SK-N-SH treated with all-trans-retinoic acid at 6 μM for 48 hours (cell line): Measurements from ENCODE around the gene RCN1.

ENCODE experiments used
- ATAC-seq: fragments of 200-7000 bp; cut with Tn5 transposase; 3 replicates; pipeline ENCODE4 v1.9.1; 2020; ENCODE audit warnings: mild to moderate bottlenecking, moderate library complexity
- ARNTL ChIP-seq: fragments of 450-650 bp; formaldehyde crosslinking; IDR thresholded peaks from 2 replicates; pipeline ENCODE4 v1.5.0; 2020; ENCODE audit warnings: low read depth, mild to moderate bottlenecking, moderate library complexity, borderline replicate concordance
- CSDC2 ChIP-seq: fragments of 250-450 bp; sonication (Bioruptor Pico); IDR thresholded peaks from 2 replicates; pipeline ENCODE4 v1.5.0; 2020; ENCODE audit warnings: mild to moderate bottlenecking, moderate library complexity
- ESRRG ChIP-seq: fragments of 250-450 bp; sonication (Bioruptor Pico); IDR thresholded peaks from 2 replicates; pipeline ENCODE4 v1.6.1; 2021; ENCODE audit warnings: mild to moderate bottlenecking
- GLIS3 ChIP-seq: fragments of 250-450 bp; sonication (Bioruptor Pico); IDR thresholded peaks from 2 replicates; pipeline ENCODE4 v1.5.0; 2020; ENCODE audit warnings: mild to moderate bottlenecking, moderate library complexity
- ISL1 ChIP-seq: fragments of 250-450 bp; sonication (Bioruptor Pico); IDR thresholded peaks from 2 replicates; pipeline ENCODE4 v2.1.2; 2022; ENCODE audit warnings: mild to moderate bottlenecking, moderate library complexity
- OSR1 ChIP-seq: fragments of 250-450 bp; sonication (Bioruptor Pico); IDR thresholded peaks from 2 replicates; pipeline ENCODE4 v1.8.0; 2022; ENCODE audit warnings: moderate library complexity, mild to moderate bottlenecking, inconsistent platforms
- RARB ChIP-seq: fragments of 250-450 bp; sonication (Bioruptor Pico); IDR thresholded peaks from 2 replicates; pipeline ENCODE4 v1.8.0; 2021; ENCODE audit warnings: mild to moderate bottlenecking, moderate library complexity
- SNAI2 ChIP-seq: fragments of 250-450 bp; sonication (Bioruptor Pico); IDR thresholded peaks from 2 replicates; pipeline ENCODE4 v1.5.0; 2020; ENCODE audit warnings: mild to moderate bottlenecking, moderate library complexity
- TCF4 ChIP-seq: fragments of 250-450 bp; sonication (Bioruptor Pico); IDR thresholded peaks from 2 replicates; pipeline ENCODE4 v1.8.0; 2021; ENCODE audit warnings: mild to moderate bottlenecking, moderate library complexity, borderline replicate concordance
- TOX ChIP-seq: fragments of 250-450 bp; sonication (Bioruptor Pico); IDR thresholded peaks from 2 replicates; pipeline ENCODE4 v1.8.0; 2021; ENCODE audit warnings: mild to moderate bottlenecking, moderate library complexity, borderline replicate concordance
- ZC3H10 ChIP-seq: fragments of 250-450 bp; sonication (Bioruptor Pico); IDR thresholded peaks from 2 replicates; pipeline ENCODE4 v1.5.1; 2021; ENCODE audit warnings: mild to moderate bottlenecking, moderate library complexity
- ZFP3 ChIP-seq: fragments of 250-450 bp; sonication (Bioruptor Pico); IDR thresholded peaks from 2 replicates; pipeline ENCODE4 v1.5.0; 2020; ENCODE audit warnings: mild to moderate bottlenecking, moderate library complexity
- ZFP30 ChIP-seq: fragments of 450-650 bp; formaldehyde crosslinking; IDR thresholded peaks from 2 replicates; pipeline ENCODE4 v1.5.0; 2022; ENCODE audit warnings: mild to moderate bottlenecking, moderate library complexity
- ZNF565 ChIP-seq: fragments of 450-650 bp; formaldehyde crosslinking; conservative IDR thresholded peaks from 2 replicates; pipeline ENCODE4 v1.5.0; 2020; ENCODE audit warnings: low read depth, mild to moderate bottlenecking, moderate library complexity
- ZNF8 ChIP-seq: fragments of 450-650 bp; formaldehyde crosslinking; IDR thresholded peaks from 2 replicates; pipeline ENCODE4 v1.5.0; 2020; ENCODE audit warnings: mild to moderate bottlenecking, moderate library complexity
- TF ChIP-seq, protein P1 (sequence below): fragments of 250-450 bp; sonication (Bioruptor Pico); IDR thresholded peaks from 2 replicates; pipeline ENCODE4 v1.5.1; 2021; ENCODE audit warnings: mild to moderate bottlenecking, moderate library complexity
- TF ChIP-seq, protein P2 (sequence below): fragments of 250-450 bp; sonication (Bioruptor Pico); IDR thresholded peaks from 2 replicates; pipeline ENCODE4 v1.5.0; 2020; ENCODE audit warnings: mild to moderate bottlenecking, moderate library complexity
- TF ChIP-seq, protein P3 (sequence below): fragments of 250-450 bp; sonication (Bioruptor Pico); IDR thresholded peaks from 2 replicates; pipeline ENCODE4 v1.8.0; 2020; ENCODE audit warnings: mild to moderate bottlenecking, moderate library complexity, borderline replicate concordance
- TF ChIP-seq, protein P4 (sequence below): fragments of 250-450 bp; sonication (Bioruptor Pico); IDR thresholded peaks from 2 replicates; pipeline ENCODE4 v1.5.1; 2020; ENCODE audit warnings: low read depth, mild to moderate bottlenecking, moderate library complexity

RCN1 gene

DNA sequence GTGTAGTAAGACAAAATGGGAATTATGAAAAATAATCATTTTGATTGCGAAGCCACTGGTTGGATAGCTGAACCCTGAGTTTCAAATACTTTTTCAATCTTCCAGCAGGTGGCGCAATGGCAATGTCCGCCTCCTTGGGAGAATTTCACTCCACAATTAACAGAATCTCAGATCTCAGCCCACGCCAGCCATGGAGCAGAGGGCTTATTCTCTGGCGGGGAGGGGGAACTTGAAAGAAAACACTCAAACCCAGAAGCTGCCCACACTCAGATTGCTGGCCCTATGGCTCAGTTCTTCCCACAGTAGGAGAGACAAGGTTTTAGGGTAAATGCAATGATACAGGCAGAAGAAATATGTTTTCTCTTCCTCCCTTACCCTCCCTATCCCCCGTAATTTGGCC lies 38.7 kb upstream of the RCN1 start:
- peak; percentile 88 for ATAC-seq
- TF ChIP-seq RARB (CRISPR knock-in tag) (no peak), ZFP3 (CRISPR knock-in tag) (no peak), ZC3H10 (CRISPR knock-in tag) (no peak), ZNF8 (CRISPR knock-in tag) (no peak), OSR1 (no peak)
- TF ChIP-seq, protein P1, sequence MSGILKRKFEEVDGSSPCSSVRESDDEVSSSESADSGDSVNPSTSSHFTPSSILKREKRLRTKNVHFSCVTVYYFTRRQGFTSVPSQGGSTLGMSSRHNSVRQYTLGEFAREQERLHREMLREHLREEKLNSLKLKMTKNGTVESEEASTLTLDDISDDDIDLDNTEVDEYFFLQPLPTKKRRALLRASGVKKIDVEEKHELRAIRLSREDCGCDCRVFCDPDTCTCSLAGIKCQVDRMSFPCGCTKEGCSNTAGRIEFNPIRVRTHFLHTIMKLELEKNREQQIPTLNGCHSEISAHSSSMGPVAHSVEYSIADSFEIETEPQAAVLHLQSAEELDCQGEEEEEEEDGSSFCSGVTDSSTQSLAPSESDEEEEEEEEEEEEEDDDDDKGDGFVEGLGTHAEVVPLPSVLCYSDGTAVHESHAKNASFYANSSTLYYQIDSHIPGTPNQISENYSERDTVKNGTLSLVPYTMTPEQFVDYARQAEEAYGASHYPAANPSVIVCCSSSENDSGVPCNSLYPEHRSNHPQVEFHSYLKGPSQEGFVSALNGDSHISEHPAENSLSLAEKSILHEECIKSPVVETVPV (CRISPR knock-in tag) = no peak

DNA sequence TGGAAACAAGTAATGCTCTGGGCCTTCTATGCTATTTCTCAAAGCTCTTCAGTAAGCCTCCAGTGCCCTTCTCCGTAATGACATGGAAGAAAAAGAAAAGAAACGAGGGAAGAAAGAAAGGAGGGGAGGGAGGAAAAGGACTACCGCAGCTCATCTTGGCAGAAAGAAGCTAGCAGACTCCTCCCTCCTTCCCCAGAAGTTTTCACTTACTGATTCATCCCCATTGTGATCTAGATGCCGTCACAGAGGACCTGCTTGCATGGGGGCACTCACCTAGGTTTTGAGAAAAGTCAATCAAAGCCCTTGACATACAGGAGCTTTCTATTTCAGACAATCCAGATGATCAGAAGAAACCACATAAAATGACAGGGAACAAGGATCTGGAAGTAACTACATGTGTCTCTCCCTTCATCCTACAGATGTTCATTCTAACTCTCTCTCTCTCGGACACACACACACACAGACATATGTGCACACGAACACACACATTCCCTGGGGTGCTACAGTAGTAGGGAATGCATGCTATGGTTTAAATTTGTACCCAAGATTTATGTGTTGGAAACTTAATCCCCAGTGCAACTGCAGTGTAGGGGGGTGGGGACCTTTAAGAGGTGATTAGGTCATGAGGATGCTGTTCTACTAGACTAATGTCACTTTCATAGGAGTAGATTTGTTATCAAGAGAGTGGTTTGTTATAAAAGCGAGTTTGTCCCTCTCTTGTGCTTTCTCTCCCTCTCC lies 37.6 kb upstream of the RCN1 start:
- TF ChIP-seq ZFP30 = no peak
- no peak for TF ChIP-seq GLIS3 (CRISPR knock-in tag)
- no peak for TF ChIP-seq TCF4 (CRISPR knock-in tag)
- TF ChIP-seq, protein P2, sequence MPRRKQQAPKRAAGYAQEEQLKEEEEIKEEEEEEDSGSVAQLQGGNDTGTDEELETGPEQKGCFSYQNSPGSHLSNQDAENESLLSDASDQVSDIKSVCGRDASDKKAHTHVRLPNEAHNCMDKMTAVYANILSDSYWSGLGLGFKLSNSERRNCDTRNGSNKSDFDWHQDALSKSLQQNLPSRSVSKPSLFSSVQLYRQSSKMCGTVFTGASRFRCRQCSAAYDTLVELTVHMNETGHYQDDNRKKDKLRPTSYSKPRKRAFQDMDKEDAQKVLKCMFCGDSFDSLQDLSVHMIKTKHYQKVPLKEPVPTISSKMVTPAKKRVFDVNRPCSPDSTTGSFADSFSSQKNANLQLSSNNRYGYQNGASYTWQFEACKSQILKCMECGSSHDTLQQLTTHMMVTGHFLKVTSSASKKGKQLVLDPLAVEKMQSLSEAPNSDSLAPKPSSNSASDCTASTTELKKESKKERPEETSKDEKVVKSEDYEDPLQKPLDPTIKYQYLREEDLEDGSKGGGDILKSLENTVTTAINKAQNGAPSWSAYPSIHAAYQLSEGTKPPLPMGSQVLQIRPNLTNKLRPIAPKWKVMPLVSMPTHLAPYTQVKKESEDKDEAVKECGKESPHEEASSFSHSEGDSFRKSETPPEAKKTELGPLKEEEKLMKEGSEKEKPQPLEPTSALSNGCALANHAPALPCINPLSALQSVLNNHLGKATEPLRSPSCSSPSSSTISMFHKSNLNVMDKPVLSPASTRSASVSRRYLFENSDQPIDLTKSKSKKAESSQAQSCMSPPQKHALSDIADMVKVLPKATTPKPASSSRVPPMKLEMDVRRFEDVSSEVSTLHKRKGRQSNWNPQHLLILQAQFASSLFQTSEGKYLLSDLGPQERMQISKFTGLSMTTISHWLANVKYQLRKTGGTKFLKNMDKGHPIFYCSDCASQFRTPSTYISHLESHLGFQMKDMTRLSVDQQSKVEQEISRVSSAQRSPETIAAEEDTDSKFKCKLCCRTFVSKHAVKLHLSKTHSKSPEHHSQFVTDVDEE = no peak
- ATAC-seq = no peak

DNA sequence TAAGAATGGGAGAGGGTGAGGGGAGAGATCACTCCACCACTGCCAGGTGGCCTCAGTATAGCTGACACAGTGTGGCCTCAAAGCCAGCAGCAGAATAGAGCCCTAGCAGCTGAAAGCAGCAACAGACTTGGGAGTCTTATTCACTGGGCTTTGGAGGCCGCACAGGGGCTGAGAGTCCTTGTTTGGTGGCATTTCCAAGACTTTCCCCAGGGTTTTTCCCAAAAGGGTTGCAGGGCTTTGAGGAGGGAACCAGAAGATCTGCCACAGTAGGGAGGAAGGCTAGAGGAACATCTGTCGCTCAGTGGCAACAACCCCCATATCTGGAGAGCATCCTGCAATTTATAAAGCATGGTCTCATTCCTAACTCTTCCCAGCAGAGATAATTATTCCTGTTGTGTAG lies 35.0 kb upstream of the RCN1 start:
- no peak for ATAC-seq
- TF ChIP-seq TOX (CRISPR knock-in tag) (no peak), ISL1 (no peak), ARNTL (CRISPR knock-in tag) (no peak), ZNF8 (CRISPR knock-in tag) (no peak)

DNA sequence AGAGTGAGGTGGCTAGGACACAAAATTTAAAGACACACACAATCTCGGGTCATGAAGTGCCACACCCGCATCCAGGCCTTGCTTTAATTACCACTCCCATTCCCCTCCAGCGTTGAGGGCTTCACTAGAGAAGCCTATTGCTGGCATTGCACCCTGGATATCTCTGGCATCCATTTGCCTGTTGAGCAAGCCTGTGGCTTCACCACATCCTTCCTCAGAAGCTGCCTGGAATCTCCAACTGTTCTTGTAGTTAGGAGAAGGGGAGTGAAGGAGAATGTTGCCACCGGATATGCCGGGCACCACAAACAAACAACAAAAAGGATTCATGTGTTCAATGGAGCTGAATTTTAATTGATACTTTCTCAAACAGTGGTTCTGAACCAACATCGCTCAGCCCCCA lies 34.4 kb upstream of the RCN1 start:
- TF ChIP-seq CSDC2 (CRISPR knock-in tag) = no peak
- ATAC-seq = no peak

DNA sequence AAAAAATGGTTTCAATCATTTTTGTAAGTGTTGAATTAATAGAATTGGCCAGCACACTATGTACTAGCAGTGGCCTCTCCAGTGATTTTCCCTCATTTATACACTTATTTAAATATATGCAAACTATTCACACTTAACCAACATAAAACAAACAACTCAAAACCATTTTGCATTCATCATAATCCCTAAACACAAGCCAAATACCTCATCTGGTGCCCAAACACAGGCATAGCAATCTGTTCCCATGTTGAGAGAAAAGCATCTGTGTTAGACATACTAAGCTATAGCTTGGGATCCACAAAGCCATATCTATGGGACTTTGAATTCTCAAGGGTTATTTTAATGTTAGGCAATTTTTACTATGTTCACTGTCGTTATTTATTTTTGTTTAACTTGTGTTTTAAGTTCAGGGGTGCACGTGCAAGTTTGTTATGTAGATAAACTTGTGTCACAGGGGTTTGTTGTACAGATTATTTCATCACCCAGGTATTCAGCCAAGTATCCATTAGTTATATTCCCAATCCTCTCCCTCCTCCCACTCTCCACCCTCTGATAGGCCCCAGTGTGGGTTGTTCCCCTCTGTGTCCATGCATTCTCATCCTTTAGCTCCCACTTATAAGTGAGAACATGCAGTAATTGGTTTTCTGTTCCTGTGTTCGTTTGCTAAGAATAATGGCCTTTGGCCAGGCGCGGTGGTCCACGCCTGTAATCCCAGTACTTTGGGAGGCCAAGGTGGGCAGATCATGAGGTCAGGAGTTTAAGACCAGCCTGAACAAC lies 31.0 kb upstream of the RCN1 start:
- TF ChIP-seq ISL1 (no peak), ARNTL (CRISPR knock-in tag) (no peak), OSR1 (no peak), GLIS3 (CRISPR knock-in tag) (no peak), TCF4 (CRISPR knock-in tag) (no peak), TOX (CRISPR knock-in tag) (no peak)
- TF ChIP-seq, protein P3, sequence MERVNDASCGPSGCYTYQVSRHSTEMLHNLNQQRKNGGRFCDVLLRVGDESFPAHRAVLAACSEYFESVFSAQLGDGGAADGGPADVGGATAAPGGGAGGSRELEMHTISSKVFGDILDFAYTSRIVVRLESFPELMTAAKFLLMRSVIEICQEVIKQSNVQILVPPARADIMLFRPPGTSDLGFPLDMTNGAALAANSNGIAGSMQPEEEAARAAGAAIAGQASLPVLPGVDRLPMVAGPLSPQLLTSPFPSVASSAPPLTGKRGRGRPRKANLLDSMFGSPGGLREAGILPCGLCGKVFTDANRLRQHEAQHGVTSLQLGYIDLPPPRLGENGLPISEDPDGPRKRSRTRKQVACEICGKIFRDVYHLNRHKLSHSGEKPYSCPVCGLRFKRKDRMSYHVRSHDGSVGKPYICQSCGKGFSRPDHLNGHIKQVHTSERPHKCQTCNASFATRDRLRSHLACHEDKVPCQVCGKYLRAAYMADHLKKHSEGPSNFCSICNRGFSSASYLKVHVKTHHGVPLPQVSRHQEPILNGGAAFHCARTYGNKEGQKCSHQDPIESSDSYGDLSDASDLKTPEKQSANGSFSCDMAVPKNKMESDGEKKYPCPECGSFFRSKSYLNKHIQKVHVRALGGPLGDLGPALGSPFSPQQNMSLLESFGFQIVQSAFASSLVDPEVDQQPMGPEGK (CRISPR knock-in tag) = no peak
- TF ChIP-seq, protein P1 (CRISPR knock-in tag) = no peak
- no peak for ATAC-seq

DNA sequence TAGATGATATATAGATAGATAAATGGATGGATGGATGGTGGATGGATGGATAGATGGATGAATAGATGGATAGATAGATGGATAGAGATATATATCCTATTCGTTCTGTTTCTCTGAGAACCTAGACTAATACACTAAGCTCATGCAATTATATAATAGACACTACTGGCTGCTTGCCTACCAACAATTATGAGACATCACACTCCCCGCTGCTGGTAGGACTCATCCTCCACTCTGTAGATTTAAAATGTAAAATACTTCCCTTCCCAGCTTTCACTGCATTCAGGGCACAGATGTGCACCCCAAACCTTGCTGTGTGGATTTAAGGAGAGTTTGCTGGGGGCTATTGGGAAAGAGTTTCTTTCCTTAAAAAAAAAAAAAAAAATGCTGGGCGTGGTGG lies 28.3 kb upstream of the RCN1 start:
- ATAC-seq = no peak
- no peak for TF ChIP-seq ZNF565 (CRISPR knock-in tag)
- no peak for TF ChIP-seq SNAI2 (CRISPR knock-in tag)
- TF ChIP-seq, protein P4, sequence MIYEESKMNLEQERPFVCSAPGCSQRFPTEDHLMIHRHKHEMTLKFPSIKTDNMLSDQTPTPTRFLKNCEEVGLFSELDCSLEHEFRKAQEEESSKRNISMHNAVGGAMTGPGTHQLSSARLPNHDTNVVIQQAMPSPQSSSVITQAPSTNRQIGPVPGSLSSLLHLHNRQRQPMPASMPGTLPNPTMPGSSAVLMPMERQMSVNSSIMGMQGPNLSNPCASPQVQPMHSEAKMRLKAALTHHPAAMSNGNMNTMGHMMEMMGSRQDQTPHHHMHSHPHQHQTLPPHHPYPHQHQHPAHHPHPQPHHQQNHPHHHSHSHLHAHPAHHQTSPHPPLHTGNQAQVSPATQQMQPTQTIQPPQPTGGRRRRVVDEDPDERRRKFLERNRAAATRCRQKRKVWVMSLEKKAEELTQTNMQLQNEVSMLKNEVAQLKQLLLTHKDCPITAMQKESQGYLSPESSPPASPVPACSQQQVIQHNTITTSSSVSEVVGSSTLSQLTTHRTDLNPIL (CRISPR knock-in tag) = no peak
- TF ChIP-seq, protein P1 (CRISPR knock-in tag) = no peak
- TF ChIP-seq, protein P3 (CRISPR knock-in tag) = no peak
- no peak for TF ChIP-seq ESRRG
